Neural cell (in vitro differentiated cells): ENCODE data around the gene ZMAT5.

Experiments
- EP300 ChIP-seq: fragments of 450-650 bp; conservative IDR thresholded peaks from 2 replicates; pipeline ENCODE4 v1.6.1; 2014; ENCODE audit warnings: antibody characterized with exemption, mild to moderate bottlenecking, moderate library complexity; ENCODE audit not compliant: poor library complexity, severe bottlenecking
- RAD21 ChIP-seq: fragments of 450-650 bp; conservative IDR thresholded peaks from 2 replicates; pipeline ENCODE4 v1.6.1; 2014; ENCODE audit warnings: antibody characterized with exemption, mild to moderate bottlenecking, moderate library complexity
- TAF1 ChIP-seq: IDR thresholded peaks from 2 replicates; pipeline ENCODE4 v1.6.1; 2012; ENCODE audit warnings: low read depth
- TF ChIP-seq, protein P1 (sequence below): fragments of 450-650 bp; IDR thresholded peaks from 2 replicates; pipeline ENCODE4 v1.5.1; 2014; ENCODE audit warnings: antibody characterized with exemption, mild to moderate bottlenecking, moderate library complexity; ENCODE audit not compliant: poor library complexity, severe bottlenecking
- TF ChIP-seq, protein P2 (sequence below): IDR thresholded peaks from 2 replicates; pipeline ENCODE4 v1.6.1; 2012; ENCODE audit warnings: borderline replicate concordance

DNA sequence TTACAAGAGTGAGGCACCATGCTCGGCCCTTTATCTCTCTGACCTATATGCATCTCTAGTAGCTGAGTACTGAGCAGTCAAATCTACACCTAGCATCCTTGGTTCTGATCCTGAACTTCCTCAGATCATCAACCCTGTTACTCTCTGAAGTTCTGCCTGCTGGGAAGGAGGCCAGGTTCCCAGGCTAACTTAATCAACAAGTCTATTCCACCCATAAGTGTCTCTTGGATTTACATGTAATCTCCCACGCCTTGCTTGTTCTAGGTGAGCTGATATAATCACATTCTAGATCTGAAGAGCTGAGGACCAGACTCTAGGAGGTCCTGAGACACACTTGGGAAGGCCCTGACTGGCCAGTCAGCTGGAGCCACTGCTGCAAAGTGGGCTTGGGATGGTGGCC, 24.9 kb downstream of the ZMAT5 start:
- no peak for TF ChIP-seq TAF1
- TF ChIP-seq, protein P1, sequence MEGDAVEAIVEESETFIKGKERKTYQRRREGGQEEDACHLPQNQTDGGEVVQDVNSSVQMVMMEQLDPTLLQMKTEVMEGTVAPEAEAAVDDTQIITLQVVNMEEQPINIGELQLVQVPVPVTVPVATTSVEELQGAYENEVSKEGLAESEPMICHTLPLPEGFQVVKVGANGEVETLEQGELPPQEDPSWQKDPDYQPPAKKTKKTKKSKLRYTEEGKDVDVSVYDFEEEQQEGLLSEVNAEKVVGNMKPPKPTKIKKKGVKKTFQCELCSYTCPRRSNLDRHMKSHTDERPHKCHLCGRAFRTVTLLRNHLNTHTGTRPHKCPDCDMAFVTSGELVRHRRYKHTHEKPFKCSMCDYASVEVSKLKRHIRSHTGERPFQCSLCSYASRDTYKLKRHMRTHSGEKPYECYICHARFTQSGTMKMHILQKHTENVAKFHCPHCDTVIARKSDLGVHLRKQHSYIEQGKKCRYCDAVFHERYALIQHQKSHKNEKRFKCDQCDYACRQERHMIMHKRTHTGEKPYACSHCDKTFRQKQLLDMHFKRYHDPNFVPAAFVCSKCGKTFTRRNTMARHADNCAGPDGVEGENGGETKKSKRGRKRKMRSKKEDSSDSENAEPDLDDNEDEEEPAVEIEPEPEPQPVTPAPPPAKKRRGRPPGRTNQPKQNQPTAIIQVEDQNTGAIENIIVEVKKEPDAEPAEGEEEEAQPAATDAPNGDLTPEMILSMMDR = no peak
- TF ChIP-seq, protein P2, sequence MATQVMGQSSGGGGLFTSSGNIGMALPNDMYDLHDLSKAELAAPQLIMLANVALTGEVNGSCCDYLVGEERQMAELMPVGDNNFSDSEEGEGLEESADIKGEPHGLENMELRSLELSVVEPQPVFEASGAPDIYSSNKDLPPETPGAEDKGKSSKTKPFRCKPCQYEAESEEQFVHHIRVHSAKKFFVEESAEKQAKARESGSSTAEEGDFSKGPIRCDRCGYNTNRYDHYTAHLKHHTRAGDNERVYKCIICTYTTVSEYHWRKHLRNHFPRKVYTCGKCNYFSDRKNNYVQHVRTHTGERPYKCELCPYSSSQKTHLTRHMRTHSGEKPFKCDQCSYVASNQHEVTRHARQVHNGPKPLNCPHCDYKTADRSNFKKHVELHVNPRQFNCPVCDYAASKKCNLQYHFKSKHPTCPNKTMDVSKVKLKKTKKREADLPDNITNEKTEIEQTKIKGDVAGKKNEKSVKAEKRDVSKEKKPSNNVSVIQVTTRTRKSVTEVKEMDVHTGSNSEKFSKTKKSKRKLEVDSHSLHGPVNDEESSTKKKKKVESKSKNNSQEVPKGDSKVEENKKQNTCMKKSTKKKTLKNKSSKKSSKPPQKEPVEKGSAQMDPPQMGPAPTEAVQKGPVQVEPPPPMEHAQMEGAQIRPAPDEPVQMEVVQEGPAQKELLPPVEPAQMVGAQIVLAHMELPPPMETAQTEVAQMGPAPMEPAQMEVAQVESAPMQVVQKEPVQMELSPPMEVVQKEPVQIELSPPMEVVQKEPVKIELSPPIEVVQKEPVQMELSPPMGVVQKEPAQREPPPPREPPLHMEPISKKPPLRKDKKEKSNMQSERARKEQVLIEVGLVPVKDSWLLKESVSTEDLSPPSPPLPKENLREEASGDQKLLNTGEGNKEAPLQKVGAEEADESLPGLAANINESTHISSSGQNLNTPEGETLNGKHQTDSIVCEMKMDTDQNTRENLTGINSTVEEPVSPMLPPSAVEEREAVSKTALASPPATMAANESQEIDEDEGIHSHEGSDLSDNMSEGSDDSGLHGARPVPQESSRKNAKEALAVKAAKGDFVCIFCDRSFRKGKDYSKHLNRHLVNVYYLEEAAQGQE = no peak
- TF ChIP-seq RAD21 = no peak
- no peak for TF ChIP-seq EP300
